HepG2 (cell line): ENCODE results near the gene ENTHD1. TPM values are rescaled to one million over a fixed set of nuclear protein-coding genes. Genes with fewer than 3 reads are reported as not detected.

Experiments
- ATAC-seq: fragments of 200-7000 bp; cut with Tn5 transposase; 3 replicates; pipeline ENCODE4 v1.9.1; 2020; ENCODE audit warnings: mild to moderate bottlenecking, moderate library complexity
- BruUV-seq: library from RNA; stranded (reverse); fragments of 400-500 nt; replicated peaks from 2 replicates; lab custom pipeline; 2021; lab: Mats Ljungman, UMichigan
- CTCF ChIA-PET: fragments of 300-600 bp; formaldehyde crosslinking; extraction: SDS; loops from one replicate; lab custom pipeline; 2021; ENCODE audit warnings: low total read pairs, inconsistent platforms, low intra/inter-chr PET ratio; lab: Yijun Ruan, JAX
- POLR2A ChIA-PET: fragments of 350-600 bp; sonication (Branson Sonifier 250); formaldehyde crosslinking; loops from one replicate; lab custom pipeline; 2020; ENCODE audit warnings: antibody characterized with exemption, inconsistent platforms; lab: Yijun Ruan, JAX
- DNase-seq: peaks from one replicate; pipeline ENCODE4 v3.0.0-alpha.2; 2015; ENCODE audit warnings: low spot score
- FAIRE-seq: peaks from 3 replicates; lab custom pipeline; 2011; peaks lifted over from hg19 to GRCh38; lab: Jason Lieb, UNC
- H2AFZ ChIP-seq: one replicate; pipeline ENCODE4 v1.6.1; 2011; ENCODE audit warnings: low read length, inconsistent platforms
- H3K27ac ChIP-seq: fragments of 300-600 bp; 3 replicates; pipeline ENCODE4 v1.8.0; 2011; ENCODE audit warnings: mixed run types, mild to moderate bottlenecking, mixed read lengths, low read length, inconsistent platforms; ENCODE audit not compliant: insufficient read depth; ENCODE audit errors: extremely low read length
- H3K27me3 ChIP-seq, 2 experiments: fragments of 200-600 bp in 1 of 2; 2 replicates in 1 of 2; 3 replicates in 1 of 2; pipeline versions ENCODE4 v1.6.0 to v1.8.0; 2011; ENCODE audit warnings: low read length in 2 of 2, mild to moderate bottlenecking in 2 of 2, moderate library complexity in 2 of 2, inconsistent platforms in 1 of 2; ENCODE audit not compliant: insufficient read depth in 2 of 2, control insufficient read depth in 1 of 2
- H3K36me3 ChIP-seq, 2 experiments: fragments of 200-600 bp in 1 of 2; replicated peaks in 1 of 2; 2 replicates in 1 of 2; 3 replicates in 1 of 2; pipeline versions ENCODE4 v1.5.1 to v1.8.0; 2011; ENCODE audit warnings: low read length in 2 of 2, inconsistent platforms in 1 of 2; ENCODE audit not compliant: insufficient read depth in 2 of 2, control insufficient read depth in 1 of 2
- H3K4me1 ChIP-seq: 2 replicates; pipeline ENCODE4 v1.5.1; 2012; ENCODE audit warnings: low read length, inconsistent platforms; ENCODE audit not compliant: insufficient read depth
- H3K4me2 ChIP-seq: 2 replicates; pipeline ENCODE4 v1.6.0; 2011; ENCODE audit warnings: low read depth, low read length, inconsistent platforms
- H3K4me3 ChIP-seq, 3 experiments: fragments of 200-600 bp in 1 of 3; sonication (generic), shearing (Covaris generic) in 1 of 3; replicated peaks in 1 of 3; 2 replicates each; pipeline ENCODE4 v1.5.1; 2011 to 2016; ENCODE audit warnings: low read length in 3 of 3, inconsistent platforms in 2 of 3, low read depth in 2 of 3, mild to moderate bottlenecking in 2 of 3, control low read depth in 1 of 3, mixed read lengths in 1 of 3; ENCODE audit not compliant: insufficient read depth in 1 of 3
- H3K79me2 ChIP-seq: one replicate; pipeline ENCODE4 v1.6.1; 2011; ENCODE audit warnings: low read length, inconsistent platforms; ENCODE audit not compliant: insufficient read depth
- H3K9ac ChIP-seq: 2 replicates; pipeline ENCODE4 v1.6.0; 2011; ENCODE audit warnings: mild to moderate bottlenecking, low read depth, low read length, inconsistent platforms; ENCODE audit not compliant: insufficient read depth
- H3K9me3 ChIP-seq: 2 replicates; pipeline ENCODE4 v1.5.1; 2012; ENCODE audit warnings: mild to moderate bottlenecking, low read length
- H4K20me1 ChIP-seq: 2 replicates; pipeline ENCODE4 v1.6.0; 2011; ENCODE audit warnings: inconsistent platforms, mild to moderate bottlenecking, low read length, moderate library complexity; ENCODE audit not compliant: insufficient read depth
- ADNP ChIP-seq: sonication (generic); formaldehyde crosslinking; IDR thresholded peaks from 2 replicates; pipeline ENCODE4 v1.4.0; 2020; ENCODE audit warnings: missing genetic modification reagents
- AHR ChIP-seq: IDR thresholded peaks from 2 replicates; pipeline ENCODE4 v1.6.1; 2018; ENCODE audit warnings: missing genetic modification reagents, missing compliant biosample characterization
- HMG20A ChIP-seq: IDR thresholded peaks from 2 replicates; pipeline ENCODE4 v1.6.1; 2016; ENCODE audit warnings: borderline replicate concordance
- MED13 ChIP-seq: sonication (generic); formaldehyde crosslinking; IDR thresholded peaks from 2 replicates; pipeline ENCODE4 v1.5.0; 2020; ENCODE audit warnings: missing genetic modification reagents
- REL ChIP-seq: sonication (generic); formaldehyde crosslinking; conservative IDR thresholded peaks from 2 replicates; pipeline ENCODE4 v1.8.0; 2022; ENCODE audit warnings: mild to moderate bottlenecking, missing genetic modification reagents, moderate library complexity
- TBX2 ChIP-seq: sonication (generic); formaldehyde crosslinking; IDR thresholded peaks from 2 replicates; pipeline ENCODE4 v1.5.0; 2020; ENCODE audit warnings: missing genetic modification reagents, mild to moderate bottlenecking, borderline replicate concordance
- ZBTB3 ChIP-seq: sonication (generic); formaldehyde crosslinking; IDR thresholded peaks from 2 replicates; pipeline ENCODE4 v1.4.0; 2020; ENCODE audit warnings: low read depth, mild to moderate bottlenecking, moderate library complexity, missing genetic modification reagents, borderline replicate concordance
- ZKSCAN5 ChIP-seq: sonication (generic); formaldehyde crosslinking; IDR thresholded peaks from 2 replicates; pipeline ENCODE4 v1.5.1; 2020; ENCODE audit warnings: mild to moderate bottlenecking, missing genetic modification reagents
- WGBS: methylation state at CpG from one replicate; pipeline ENCODE4 v1.1.6; 2017; ENCODE audit warnings: low lambda C conversion rate; 5-methylcytosine and 5-hydroxymethylcytosine counted together
- in situ Hi-C: cut with HindIII; loops from 2 replicates; pipeline ENCODE4 v1.10.0; 2017; ENCODE audit warnings: low pct_unique_long_range_greater_than_20kb; ENCODE audit not compliant: extremely low pct_ligation_motif_present
- intact Hi-C: fragments of 100-400 bp; cut with micrococcal nuclease; formaldehyde crosslinking; loops from one replicate; pipeline ENCODE4 v1.10.0; 2022; ENCODE audit not compliant: unreplicated experiment
- polyA plus RNA-seq, 8 experiments: library from polyadenylated mRNA; depleted of rRNA in 3 of 8; stranded (reverse) in 7 of 8; unstranded in 1 of 8; fragments of >200 nt; fragmentation: Illumina TruSeq in 4 of 8; extraction: Trizol in 4 of 8; gene quantifications; 2 replicates each; pipeline versions ENCODE4 v1.2.1 to v1.2.3, GENCODE V29; 2011 to 2016; ENCODE audit warnings: low read depth in 4 of 8, missing spikeins in 1 of 8, mixed read lengths in 1 of 8; ENCODE audit not compliant: insufficient read depth in 1 of 8
- total RNA-seq, 5 experiments: library from RNA; depleted of rRNA; stranded (reverse); fragments of >200 nt; fragmentation: Illumina TruSeq; extraction: Trizol; gene quantifications; 2 replicates each; pipeline ENCODE4 v1.2.3, GENCODE V29; 2016; ENCODE audit warnings: low read depth in 1 of 5
- TF ChIP-seq, protein P1 (sequence below): sonication (generic); formaldehyde crosslinking; IDR thresholded peaks from 2 replicates; pipeline ENCODE4 v1.8.1; 2023; ENCODE audit warnings: missing genetic modification reagents, inconsistent platforms, borderline replicate concordance
- TF ChIP-seq, protein P2 (sequence below): sonication (generic); formaldehyde crosslinking; IDR thresholded peaks from 2 replicates; pipeline ENCODE4 v1.4.0; 2020; ENCODE audit warnings: missing genetic modification reagents, mild to moderate bottlenecking, borderline replicate concordance
- TF ChIP-seq, protein P3 (sequence below): IDR thresholded peaks from 2 replicates; pipeline ENCODE4 v1.6.1; 2016; ENCODE audit warnings: low read depth

ENTHD1 gene
- total and polyA plus RNA-seq, 2 of the 13 experiments (the other 11 are each of a cell fraction or from before 2014, with no cell fraction given), result not detected

DNA sequence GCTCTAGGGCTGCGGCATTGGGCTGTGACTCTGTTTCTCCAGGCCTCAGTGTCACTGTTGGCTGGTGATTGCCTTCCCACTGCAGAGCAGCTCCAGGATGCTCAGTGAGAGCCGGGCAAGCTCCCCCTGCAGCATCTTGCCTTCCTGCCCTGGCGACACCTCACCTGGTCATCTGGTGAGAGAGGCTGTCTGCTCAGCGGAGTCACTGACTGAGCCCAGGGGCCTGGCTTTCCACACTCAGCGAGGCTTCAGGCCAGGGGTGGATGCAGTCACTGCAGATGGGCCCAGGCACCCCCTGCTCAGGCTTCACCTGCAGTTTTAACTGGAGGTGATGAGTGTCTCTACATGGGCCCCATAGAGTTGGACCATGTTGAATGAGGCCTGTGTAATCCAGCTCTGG, 186.2 kb downstream of the ENTHD1 start:
- Histone ChIP-seq H4K20me1 (no peaks in the 10 kb centered on the region), H3K79me2 (no peaks in the 10 kb centered on the region)
- WGBS, result 60% methylated on average over 3 of the region's 5 CpGs
- no peak for FAIRE-seq
- BruUV-seq, result no TSS peak
- TF ChIP-seq, protein P1, sequence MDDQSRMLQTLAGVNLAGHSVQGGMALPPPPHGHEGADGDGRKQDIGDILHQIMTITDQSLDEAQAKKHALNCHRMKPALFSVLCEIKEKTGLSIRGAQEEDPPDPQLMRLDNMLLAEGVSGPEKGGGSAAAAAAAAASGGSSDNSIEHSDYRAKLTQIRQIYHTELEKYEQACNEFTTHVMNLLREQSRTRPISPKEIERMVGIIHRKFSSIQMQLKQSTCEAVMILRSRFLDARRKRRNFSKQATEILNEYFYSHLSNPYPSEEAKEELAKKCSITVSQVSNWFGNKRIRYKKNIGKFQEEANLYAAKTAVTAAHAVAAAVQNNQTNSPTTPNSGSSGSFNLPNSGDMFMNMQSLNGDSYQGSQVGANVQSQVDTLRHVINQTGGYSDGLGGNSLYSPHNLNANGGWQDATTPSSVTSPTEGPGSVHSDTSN (CRISPR knock-in tag), result no peak
- no peak for TF ChIP-seq HMG20A (CRISPR knock-in tag)
- no peak for TF ChIP-seq AHR
- no peak for TF ChIP-seq MED13 (CRISPR knock-in tag)
- TF ChIP-seq, protein P2, sequence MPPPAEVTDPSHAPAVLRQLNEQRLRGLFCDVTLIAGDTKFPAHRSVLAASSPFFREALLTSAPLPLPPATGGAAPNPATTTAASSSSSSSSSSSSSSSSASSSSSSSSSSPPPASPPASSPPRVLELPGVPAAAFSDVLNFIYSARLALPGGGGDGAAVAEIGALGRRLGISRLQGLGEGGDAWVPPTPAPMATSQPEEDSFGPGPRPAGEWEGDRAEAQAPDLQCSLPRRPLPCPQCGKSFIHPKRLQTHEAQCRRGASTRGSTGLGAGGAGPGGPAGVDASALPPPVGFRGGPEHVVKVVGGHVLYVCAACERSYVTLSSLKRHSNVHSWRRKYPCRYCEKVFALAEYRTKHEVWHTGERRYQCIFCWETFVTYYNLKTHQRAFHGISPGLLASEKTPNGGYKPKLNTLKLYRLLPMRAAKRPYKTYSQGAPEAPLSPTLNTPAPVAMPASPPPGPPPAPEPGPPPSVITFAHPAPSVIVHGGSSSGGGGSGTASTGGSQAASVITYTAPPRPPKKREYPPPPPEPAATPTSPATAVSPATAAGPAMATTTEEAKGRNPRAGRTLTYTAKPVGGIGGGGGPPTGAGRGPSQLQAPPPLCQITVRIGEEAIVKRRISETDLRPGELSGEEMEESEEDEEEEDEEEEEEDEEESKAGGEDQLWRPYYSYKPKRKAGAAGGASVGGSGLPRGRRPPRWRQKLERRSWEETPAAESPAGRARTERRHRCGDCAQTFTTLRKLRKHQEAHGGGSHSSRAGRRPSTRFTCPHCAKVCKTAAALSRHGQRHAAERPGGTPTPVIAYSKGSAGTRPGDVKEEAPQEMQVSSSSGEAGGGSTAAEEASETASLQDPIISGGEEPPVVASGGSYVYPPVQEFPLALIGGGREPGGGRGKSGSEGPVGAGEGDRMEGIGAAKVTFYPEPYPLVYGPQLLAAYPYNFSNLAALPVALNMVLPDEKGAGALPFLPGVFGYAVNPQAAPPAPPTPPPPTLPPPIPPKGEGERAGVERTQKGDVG (CRISPR knock-in tag), result no peak
- TF ChIP-seq, protein P3, sequence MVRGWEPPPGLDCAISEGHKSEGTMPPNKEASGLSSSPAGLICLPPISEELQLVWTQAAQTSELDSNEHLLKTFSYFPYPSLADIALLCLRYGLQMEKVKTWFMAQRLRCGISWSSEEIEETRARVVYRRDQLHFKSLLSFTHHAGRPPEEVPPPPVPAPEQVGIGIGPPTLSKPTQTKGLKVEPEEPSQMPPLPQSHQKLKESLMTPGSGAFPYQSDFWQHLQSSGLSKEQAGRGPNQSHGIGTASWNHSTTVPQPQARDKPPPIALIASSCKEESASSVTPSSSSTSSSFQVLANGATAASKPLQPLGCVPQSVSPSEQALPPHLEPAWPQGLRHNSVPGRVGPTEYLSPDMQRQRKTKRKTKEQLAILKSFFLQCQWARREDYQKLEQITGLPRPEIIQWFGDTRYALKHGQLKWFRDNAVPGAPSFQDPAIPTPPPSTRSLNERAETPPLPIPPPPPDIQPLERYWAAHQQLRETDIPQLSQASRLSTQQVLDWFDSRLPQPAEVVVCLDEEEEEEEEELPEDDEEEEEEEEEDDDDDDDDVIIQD (CRISPR knock-in tag), result no peak
- TF ChIP-seq ADNP, result no peak
- no peak for TF ChIP-seq ZBTB3 (CRISPR knock-in tag)
- no peak for TF ChIP-seq TBX2 (CRISPR knock-in tag)
- TF ChIP-seq ZKSCAN5, result no peak
- TF ChIP-seq REL (CRISPR knock-in tag), result no peak
- TF ChIP-seq, all 625 proteins: peak for 0
- H3K36me3 ChIP-seq, result no peaks in the 10 kb centered on the region
- intact Hi-C loops (no loop called here), in situ Hi-C loops (no loop called here)
- no peak overlapping the region for H3K9ac ChIP-seq
- DNase-seq, result no peak
- ChIA-PET CTCF (no interaction called here), POLR2A (no interaction called here)
- no peak overlapping the region for H3K4me3 ChIP-seq
- H3K9me3 ChIP-seq, result no peaks in the 10 kb centered on the region
- no peak for ATAC-seq
- no peak overlapping the region for H2AFZ ChIP-seq
- no peak overlapping the region for H3K4me2 ChIP-seq
- H3K4me1 ChIP-seq, result peaks cover 12% of the 10 kb centered on the region
- no peak overlapping the region for H3K27ac ChIP-seq
- peaks cover 11 to 67% of the 10 kb centered on the region in 2 experiments; a peak in 4 of 5 replicates for H3K27me3 ChIP-seq
